ENCODE results near the gene WASF2.

DNA sequence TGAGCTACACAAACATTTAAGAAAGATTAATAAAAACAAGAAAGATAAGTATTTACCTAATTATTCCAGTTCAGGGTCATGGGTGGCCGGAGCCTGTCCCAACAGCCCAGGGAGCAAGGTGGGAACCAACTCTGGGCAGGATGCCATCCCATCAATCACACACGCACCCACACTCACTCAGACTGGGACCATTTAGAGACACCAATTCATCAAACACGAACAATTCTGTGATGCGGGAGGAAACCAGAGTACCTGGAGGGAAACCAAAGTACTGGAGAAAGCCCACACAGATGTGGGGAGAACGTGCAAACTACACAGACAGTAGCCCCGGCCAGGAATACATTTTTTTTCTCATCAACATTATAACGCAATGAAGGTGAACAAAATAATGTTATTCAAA, 16.2 kb downstream of the WASF2 start:
- TF ChIP-seq, protein P1, sequence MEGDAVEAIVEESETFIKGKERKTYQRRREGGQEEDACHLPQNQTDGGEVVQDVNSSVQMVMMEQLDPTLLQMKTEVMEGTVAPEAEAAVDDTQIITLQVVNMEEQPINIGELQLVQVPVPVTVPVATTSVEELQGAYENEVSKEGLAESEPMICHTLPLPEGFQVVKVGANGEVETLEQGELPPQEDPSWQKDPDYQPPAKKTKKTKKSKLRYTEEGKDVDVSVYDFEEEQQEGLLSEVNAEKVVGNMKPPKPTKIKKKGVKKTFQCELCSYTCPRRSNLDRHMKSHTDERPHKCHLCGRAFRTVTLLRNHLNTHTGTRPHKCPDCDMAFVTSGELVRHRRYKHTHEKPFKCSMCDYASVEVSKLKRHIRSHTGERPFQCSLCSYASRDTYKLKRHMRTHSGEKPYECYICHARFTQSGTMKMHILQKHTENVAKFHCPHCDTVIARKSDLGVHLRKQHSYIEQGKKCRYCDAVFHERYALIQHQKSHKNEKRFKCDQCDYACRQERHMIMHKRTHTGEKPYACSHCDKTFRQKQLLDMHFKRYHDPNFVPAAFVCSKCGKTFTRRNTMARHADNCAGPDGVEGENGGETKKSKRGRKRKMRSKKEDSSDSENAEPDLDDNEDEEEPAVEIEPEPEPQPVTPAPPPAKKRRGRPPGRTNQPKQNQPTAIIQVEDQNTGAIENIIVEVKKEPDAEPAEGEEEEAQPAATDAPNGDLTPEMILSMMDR (IDR thresholded peaks at IDR 0.05): no peak
- no peak for TF ChIP-seq ZFX (IDR thresholded peaks at IDR 0.05; ENCODE audit: borderline replicate concordance)
